Stimulated activated CD4-positive, alpha-beta T cell treated with anti-CD3 and anti-CD28 coated beads, Interleukin-4, amount 100 ng/mL, for 4 hours (primary cell): Measurements from ENCODE around the gene MYB.
"Not testable (repeated sequence)": the region's sequence is repeated elsewhere in the genome, so short reads cannot be mapped to it uniquely, and the experiment has no call there.

Experiments used
- DNase-seq, 2 experiments: peaks; one replicate each; pipeline ENCODE4 v3.0.0-alpha.2; 2020

MYB gene

DNA sequence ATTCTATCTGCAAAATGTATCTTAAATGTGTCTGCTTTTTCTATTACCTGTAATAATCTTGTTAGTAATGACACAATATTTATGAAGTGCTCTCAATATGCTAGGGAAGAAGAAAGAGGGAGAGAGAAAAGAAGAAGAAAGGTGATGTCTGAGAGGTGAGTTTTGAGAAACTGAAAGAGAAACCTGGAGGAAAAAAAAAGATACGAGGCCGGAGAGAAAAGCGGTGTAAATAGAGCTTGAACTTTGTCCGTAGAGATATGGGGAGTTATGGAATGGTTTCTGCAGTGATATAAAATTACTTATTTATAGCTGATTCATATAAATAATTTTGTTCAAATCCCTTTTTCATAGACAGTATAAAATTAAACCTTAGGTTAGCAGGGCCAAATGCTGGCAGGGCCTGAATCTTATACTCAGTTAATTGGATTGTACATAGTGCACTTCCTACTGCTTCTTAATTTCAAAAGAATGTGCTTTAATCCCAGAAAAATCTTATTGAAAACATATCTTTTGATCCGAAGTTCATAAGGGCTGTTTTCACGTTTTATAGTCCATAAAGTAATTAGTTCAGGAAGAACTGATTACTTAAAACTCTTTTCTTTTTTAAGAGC is 43.0 kb downstream of the MYB start:
- DNase-seq = no peak

DNA sequence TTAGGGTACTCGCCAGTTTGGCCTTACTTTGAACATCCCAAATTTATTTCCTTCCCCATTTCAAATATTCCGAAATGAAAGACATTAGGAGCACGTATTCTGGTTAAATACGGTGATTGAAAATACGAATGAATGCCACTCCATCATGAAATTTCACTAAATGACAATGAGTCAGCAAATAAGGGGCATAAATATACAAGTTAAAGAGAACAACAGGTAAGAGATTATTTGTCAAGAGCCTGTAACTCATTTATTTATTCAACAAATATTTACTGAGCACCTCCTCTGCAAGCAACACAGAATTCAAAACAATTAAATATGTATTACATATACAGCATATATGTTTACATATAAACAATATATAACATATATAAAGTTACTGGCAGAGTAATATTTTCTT is 44.8 kb downstream of the MYB start:
- DNase-seq = no peak

DNA sequence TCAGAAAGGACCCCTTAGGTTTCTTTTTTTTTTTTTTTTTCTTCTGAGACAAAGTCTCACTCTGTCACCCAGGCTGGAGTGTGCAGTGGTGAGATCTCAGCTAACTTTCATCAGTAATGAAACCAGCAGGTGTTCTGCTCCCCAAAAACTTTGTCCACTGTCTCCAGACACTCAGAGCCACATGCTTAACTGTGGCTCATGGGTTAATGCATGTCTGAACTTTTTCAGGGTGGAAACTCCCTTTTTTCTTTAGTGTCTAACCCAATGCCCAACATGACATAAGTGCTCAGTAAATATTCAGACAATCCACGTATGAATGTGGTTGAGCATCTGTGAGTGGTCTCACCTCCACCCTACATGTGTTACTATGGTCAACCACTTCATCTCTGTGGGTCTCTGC is 45.4 kb downstream of the MYB start:
- no peak for DNase-seq

DNA sequence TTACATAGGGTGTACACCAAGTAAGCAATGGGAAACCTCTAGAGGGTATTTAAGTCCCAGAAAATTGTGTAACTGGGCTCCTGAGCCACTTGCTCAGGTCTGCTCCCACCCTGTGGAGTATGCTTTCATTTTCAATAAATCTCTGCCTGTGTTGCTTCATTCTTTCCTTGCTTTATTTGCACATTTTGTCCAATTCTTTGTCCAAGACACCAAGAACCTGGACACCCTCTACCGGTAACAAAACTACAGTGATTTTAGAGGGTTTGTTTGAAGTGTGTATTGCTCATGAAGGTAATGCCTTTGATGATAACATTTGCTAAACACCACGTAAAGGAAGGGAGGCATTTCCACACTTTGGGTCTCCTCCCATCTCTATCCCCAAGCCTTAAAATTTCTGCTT is 46.2 kb downstream of the MYB start:
- no peak for DNase-seq

DNA sequence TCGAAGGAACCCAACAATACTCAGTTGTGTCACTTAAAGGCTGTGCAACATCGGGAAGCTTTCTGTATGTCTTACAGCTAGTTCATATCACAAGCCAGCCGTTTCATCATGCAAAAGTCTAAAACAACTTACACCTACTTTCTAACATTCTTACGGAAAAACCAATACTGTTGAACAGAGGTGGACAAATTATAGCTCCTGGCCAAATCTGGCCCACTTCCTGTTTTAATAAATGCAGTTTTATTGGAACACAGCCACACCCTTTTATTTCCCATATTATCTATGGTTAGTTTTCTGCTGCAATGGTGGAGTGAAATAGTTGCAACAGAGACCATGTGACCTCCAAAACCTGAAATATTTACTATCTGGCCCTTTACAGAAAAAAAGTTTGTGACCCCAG is 46.6 kb downstream of the MYB start:
- DNase-seq = no peak

DNA sequence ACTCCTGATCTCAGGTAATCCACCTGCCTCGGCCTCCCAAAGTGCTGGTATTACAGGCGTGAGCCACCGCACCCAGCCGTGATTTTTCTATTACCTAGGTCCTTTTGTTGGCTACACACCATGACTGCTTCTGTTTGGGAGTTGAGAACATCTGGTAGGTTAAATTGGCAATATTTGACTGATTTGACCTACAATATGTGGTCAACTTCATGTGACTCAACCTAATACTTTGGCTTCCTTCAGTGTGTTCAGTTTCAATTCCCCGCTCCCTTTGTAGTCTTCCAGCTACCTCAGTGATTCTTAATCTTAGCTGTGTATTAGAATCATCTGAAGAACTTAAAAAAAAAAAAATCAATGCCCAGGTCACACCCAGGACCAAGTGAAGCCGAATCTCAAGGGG is 47.4 kb downstream of the MYB start:
- no peak for DNase-seq

DNA sequence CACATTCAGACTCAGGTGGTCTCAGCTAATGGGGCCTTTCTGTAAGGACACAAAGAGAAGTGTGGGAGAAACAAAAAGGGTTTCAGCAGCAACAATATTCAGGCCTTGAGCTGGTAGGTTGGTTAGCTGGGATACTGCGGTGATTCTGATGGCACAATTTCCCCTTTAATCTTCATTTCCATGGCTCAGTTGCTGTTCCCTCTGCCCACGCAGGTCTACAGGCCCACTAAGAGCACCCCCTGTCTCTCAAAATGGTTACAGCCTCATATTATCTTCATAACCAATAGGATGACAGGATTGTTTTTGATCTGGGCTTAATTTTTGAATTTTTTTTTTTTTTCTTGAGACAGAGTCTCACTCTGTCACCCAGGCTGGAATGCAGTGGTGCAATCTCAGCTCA is 48.9 kb downstream of the MYB start:
- DNase-seq = no peak

DNA sequence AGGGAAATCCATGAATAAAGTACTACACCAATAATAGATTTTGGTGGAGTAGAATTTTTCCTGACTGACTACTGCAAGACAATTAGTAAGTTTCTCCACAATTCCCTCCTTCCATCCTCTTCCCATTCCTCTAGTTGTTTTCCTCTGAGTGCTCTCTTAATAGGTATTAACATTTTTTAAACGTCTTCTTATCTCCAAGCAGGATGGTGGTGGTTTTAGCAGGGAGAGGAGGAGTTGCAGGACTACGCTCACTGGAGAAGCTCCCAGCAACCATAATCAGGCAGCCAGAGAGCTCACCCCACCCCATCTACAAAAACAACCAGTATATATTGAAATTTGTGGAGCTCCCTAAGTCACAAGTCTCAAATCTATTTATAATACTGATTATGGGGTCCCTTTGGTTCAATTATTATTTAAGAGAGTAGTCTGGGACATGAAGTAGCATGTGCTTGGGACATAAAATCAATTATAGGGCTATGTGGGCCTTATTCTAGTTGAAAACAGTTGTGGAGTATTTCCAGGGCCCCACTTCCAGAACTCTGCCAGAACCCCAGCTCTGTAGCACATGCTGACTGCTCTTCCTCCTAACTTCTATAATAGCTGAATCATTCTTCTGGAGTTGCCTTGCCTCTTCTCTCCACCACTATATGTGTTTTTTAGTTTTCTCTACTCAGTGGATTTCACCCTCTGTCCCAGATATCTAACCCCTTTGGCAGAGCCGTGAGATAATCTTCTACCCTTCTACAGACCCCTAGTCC is 49.8 kb downstream of the MYB start:
- DNase-seq = no peak

DNA sequence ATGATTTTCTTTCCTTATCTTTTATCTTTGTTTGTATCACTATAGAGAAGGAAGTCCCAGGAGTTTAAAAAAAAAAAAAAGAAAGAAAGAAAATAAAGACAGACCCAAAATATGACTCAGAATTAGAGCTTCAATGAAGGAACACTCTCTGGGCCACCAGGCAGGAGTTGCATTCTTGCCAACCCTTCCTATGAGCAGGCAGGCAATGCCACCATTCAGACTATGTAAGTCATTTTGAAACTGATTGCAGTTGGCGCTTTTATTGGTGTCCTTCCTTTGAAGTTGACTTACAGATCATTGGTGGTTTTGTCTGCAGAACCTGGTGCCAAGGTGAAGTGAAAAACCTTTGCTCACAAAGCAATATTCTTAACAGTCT is 50.3 kb downstream of the MYB start:
- DNase-seq = no peak

DNA sequence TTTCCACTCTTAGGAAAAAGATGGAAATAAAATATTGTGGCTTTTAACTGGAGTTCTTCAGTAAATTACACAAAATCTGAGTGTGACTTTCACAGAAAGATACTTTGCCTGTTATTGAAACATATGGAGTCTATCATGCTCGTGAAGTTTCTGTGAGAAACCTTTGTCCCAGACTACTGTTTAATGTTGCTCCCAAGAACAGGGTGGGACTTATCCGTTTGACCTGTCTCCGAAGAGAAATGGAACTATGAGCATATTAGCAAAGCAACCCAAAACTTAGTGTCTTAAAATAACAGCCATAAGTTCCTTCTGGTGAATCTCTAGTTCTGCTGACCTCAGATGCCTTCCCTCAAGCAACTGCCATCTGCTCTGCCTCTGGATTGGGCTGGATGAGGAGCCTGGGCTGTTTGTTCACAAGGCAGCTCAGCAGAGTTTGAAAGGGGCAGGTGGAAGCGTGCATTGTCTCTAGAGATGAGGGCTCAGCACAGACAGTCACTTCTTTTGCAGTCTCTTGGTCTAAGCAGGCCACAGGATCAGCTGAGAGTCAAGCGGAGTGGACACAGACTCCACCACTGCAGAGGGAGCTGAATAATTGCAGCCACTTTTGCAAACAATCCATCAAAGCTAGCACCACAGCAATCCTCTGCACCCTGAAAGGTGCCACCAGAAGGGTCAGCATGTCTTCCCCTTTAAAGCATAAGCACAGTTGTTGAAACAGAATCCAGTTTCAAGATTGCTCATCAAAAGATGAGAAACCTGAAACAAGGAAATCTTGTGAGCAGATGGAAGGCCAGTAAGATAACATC is 52.8 kb downstream of the MYB start:
- no peak for DNase-seq

DNA sequence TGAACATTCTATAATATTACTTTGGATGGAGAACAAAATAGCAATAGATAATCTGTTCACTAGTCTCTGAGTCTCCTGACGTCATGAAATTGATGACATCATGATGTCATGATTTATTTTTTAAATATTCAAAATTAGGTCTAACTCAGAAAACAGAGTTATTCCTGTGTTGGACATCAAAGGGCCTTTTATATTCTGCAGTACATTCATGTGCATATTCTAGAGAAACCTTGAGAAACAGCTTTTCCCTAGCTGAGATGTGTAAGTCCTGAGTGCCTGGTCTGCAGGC is 53.3 kb downstream of the MYB start:
- DNase-seq = no peak

DNA sequence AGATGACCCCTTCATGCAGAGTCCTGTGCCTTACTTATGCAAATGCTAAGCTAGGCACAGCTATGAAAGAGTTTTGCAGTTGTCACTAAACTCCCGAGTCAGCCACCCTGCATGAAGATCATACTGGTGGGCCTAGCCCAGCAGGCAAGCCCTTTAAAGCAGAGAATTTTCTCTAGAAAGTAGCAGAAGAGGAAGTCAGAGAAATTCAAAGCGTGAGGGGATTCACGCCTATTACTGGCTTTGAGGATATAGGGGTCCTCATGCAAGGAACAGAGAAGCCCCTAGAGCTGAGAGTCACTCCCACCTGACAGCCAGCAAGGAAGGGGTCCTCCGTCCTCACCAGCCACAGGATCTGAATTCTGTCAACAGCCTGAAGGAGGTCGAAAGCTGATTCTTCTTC is 54.6 kb downstream of the MYB start:
- no peak for DNase-seq

DNA sequence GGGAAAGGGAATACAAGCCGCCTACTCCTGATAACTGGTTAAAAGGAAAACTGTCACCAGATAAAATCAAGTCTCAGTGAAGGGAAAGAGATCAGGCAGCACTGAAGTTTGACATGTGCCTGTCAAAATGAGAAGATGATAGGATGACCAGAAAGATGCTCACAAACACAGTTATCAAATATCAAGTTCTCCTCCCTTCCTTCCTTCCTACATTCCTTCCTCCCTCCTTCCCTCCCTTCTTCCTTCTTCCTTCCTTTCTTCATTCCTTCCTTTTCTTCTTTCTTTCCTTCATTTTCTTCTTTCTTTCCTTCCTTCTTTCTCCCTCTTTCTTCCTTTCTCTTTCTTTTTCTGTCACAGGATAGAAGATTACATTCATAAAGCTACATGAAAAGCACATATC is 55.2 kb downstream of the MYB start:
- no peak for DNase-seq

DNA sequence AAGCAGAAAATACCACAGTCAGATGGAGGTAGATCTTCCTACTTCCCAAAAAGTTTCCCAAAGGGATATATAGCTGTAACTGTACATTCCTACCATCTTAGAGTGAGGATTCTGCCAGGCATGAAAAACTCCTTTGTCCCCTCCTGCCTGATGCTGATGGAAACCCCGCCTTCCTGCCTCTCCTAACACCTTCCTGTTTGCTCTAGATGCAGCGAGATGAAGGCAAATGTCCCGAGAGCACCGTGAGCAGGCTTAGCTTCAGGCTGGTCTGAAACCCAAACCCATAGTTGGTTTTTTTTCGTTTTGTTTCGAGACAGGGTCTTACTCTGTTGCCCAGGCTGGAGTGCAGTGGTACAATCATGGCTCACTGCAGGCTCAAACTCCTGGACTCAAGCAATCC is 55.6 kb downstream of the MYB start:
- no peak for DNase-seq

DNA sequence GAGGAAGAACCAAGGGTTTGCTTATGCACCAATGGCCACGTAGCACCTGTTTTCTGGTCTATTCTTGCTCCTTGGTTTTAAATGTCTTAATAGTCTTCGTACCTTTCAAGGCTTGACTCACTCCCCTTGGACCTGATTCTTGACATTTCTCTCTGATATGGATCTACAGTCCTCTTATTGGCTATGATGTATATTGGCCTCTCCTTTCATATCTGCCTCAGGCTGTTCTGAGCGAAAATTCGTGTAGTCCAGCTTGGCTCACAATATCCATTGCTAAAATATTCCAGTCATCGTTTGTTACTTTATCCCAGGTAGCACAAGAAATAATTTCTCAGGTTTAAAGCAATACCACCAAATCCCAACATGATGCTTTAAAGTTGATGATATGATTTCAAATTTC is 59.6 kb downstream of the MYB start:
- DNase-seq = no peak

DNA sequence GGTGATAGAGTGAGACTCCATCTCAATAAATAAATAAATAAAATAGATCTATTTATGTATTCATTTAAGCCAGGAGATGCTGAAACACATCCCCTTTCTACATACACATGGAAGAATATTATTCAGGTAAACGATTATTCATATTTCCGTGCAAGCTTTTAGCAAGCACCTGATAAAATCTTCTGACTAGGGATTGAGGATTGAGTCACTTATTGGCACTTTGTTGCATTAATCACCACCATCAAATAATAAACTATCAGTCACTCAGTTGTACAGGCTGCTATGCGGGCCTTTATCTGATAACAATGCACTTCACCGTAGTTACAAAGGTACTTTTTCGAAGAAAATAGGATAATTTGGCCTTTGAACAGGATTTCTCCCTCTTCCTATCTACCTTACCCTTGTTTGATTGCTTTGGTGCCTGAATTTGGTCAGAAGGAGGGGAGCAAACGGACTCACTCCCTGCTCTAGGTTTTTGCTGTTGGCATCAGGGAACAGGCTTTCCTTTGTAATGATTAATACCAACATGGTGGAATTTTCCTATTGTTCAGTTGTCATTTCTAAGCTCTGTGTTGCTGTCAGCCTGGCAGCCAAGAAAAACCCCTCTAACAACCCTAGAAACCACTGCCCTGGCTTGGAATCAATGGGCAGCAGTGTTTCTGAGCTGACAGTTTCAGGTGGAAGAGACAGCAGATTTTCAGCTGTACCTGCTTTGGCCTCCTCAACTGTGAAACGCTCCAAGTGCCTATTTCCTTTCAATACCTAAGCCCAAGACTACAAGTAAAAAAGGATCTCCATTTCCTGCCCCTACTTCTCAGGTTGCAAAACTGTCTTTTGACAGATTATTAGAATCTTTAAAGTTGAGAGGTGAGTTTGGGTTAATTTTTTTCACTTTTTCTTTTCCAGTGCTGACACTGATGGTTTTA is 63.0 kb downstream of the MYB start:
- DNase-seq = no peak

DNA sequence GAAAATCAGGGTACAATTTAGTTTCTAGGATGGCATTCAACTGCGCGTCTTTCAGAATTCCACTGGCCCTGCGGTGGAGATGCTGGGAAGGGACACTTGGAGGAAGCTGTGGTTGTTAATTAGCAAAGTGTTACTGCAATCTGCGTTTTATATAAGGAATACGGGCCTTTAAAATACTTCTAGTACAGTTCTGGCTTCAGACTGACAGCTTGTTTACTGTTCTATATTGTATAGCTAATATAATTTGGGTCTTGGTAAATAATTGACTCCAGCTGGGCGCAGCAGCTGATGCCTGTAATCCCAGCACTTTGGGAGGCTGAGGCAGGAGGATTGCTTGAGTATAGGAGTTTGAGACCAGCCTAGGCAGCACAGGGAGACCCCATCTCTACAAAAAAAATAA is 63.7 kb downstream of the MYB start:
- no peak for DNase-seq

DNA sequence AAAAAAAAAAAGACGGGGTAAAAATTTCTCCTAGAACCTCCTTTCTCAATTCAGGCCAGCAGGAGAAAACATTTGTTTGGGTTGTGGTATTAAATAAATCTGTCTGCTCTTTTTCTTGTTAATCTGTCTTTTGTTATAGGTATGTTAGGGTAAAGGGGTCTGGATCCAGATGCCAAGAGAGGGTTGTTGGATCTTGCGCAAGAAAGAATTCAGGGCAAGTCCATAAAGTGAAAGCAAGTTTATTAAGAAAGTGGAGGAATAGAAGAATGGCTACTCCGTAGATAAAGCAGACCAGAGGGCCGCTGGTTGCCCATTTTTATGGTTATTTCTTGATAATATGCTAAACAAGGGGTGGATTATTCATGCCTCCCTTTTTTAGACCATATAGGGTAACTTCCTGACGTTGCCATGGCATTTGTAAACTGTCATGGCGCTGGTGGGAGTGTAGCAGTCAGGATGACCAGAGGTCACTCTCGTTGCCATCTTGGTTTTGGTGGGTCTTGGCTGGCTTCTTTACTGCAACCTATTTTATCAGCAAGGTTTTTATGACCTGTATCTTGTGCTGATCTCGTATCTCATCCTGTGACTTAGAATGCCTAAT is 65.4 kb downstream of the MYB start:
- DNase-seq = not testable (repeated sequence)

DNA sequence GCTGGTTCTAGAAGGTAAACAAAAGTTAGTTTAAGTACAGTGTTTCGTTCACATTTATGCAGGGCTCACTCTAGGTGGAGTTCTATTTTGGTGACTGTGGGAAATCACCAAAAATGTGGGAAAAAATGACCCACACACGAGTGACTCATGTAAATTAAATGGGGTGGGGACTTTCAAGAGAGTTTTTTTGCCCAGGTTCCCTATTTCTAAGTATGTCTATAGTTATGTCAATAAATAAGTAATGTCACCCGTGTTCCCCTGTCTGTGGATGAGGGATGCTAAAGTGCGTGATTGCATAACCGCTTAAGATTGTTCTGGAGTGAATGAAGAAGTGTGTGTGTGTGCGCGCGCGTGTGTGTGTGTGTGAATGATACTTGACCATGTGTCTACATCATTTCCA is 69.1 kb downstream of the MYB start:
- DNase-seq = no peak

DNA sequence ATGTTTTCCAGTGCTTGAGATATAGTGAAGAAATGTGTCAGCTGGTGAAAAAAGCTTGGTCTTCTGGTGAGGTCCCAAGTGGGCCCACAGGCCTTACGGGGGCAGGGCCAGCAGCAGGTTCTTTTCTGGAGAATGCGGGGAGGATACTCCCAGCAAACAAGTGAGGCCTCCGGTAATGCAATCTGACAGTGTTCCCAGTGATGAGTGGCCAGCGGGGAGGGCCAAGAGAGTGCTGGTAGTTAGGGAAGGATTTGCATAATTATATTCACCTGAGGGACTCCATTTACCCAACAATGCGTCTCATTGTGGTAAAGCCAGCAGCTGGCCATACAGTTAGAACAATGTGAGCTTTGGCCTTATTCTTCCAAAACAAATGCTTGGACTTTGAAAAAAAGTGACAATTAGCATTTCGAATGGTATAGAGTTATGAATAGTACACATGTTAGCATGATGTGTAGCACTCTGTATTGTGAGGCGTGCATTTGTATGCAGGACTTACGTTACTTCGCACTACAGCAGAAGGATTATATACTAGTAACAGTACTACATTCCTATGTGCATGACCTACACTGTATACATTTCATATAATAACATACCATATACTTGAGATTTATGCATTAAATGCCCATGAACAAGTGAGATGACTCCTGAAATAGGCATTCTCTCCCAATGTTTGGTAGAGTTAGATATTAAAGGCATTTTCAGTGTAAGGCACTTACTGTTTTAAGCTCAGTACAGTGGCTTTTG is 69.8 kb downstream of the MYB start:
- DNase-seq = no peak

DNA sequence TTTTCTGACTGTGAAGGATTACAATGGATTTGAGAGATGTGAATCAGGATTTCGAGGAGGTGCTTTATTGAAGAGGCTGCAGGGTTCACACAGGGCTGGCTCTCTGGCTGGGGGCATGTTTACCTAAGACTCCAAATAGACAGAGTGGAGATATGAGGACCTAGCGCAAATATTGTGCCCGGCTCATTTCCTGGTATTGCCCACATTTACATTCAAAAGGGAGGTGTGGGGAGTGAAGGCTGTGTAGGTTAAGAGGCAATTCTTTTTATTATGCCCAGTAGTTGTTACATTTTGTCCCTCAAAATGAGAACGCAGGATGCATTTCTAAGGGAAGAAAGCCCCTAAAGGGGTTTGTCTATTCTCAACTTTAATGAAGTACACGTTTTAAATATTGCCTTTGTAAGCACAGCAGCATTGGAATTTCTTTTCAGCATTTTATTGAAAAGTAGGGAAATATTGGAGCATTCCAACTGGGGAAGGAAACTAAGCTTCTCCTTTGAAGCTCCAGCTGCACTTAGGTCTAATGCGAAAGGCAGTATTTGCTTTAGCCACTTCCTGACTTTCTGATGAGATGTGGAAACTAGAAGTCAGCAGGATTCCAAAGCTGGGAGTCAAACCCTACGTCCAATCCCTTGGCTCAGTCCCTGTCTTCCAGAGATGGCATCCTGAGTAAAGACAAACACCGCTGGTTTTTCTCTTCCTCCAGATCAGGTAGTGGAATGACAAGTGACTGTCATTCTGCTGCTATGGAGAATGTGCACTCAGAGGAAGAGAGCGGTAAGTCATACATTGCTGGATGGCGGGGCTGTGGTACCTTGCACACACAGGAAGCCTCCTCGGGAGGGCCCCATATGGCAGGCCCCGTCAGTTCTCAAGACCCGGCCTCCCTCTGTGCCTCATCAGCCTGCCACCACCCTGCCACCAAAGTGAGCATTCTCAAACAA is 70.7 kb downstream of the MYB start:
- DNase-seq = no peak
